Measurements from ENCODE around the gene PREX1. TPM values are rescaled to one million over a fixed set of nuclear protein-coding genes. Genes with fewer than 3 reads are reported as not detected.

The PREX1 gene
- total RNA-seq, 1 donor from 2014 or later, result 235 TPM

GRCh38 chr20:48752963-48753362, 74.8 kb downstream of the PREX1 start:
- H3K36me3 Mint-ChIP-seq (ENCODE audit: unreplicated experiment), result peaks cover 13% of the 10 kb centered on the region
- peaks cover 80% of the 10 kb centered on the region for H3K4me1 Mint-ChIP-seq (ENCODE audit: low read depth, unreplicated experiment)
- no peak for DNase-seq
- H3K27ac Mint-ChIP-seq (ENCODE audit: unreplicated experiment), result peak overlapping the region; percentile 98
- H3K4me3 Mint-ChIP-seq (ENCODE audit: unreplicated experiment), result peak overlapping the region; percentile 49
- peaks cover 48% of the 10 kb centered on the region for H3K9me3 Mint-ChIP-seq (ENCODE audit: unreplicated experiment)
- peaks cover 38% of the 10 kb centered on the region for H3K27me3 Mint-ChIP-seq (ENCODE audit: unreplicated experiment)
- TF ChIP-seq, protein P1, sequence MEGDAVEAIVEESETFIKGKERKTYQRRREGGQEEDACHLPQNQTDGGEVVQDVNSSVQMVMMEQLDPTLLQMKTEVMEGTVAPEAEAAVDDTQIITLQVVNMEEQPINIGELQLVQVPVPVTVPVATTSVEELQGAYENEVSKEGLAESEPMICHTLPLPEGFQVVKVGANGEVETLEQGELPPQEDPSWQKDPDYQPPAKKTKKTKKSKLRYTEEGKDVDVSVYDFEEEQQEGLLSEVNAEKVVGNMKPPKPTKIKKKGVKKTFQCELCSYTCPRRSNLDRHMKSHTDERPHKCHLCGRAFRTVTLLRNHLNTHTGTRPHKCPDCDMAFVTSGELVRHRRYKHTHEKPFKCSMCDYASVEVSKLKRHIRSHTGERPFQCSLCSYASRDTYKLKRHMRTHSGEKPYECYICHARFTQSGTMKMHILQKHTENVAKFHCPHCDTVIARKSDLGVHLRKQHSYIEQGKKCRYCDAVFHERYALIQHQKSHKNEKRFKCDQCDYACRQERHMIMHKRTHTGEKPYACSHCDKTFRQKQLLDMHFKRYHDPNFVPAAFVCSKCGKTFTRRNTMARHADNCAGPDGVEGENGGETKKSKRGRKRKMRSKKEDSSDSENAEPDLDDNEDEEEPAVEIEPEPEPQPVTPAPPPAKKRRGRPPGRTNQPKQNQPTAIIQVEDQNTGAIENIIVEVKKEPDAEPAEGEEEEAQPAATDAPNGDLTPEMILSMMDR (IDR thresholded peaks at IDR 0.05; ENCODE audit: partially characterized antibody, unreplicated experiment), result no peak

DNA sequence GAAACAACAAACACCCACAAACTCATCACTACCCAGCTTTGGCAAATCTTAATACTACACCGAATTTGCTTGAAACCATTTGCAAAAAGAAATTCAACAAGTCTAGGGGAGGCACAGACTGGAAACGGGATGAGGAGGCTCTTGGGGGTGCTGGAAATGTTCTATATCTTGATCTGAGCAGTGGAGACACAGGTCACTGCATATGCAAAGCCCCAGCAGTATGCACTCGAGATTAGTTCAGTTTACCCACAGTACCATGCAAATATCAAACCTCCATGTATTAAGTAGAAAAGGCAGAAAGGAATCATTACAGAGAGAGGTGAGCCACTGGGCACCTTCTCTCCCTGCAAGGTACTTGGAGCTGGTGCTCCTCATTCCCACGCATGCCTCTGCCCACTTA, 75.9 kb downstream of the PREX1 start:
- H3K36me3 Mint-ChIP-seq (ENCODE audit: unreplicated experiment), result peaks cover 13% of the 10 kb centered on the region
- DNase-seq, result no peak
- H3K4me1 Mint-ChIP-seq (ENCODE audit: low read depth, unreplicated experiment), result peaks cover 76% of the 10 kb centered on the region
- H3K27me3 Mint-ChIP-seq (ENCODE audit: unreplicated experiment), result peaks cover 37% of the 10 kb centered on the region
- peak overlapping the region; percentile 85 for H3K27ac Mint-ChIP-seq (ENCODE audit: unreplicated experiment)
- TF ChIP-seq, protein P1 (IDR thresholded peaks at IDR 0.05; ENCODE audit: partially characterized antibody, unreplicated experiment), result no peak
- H3K4me3 Mint-ChIP-seq (ENCODE audit: unreplicated experiment), result peak overlapping the region; percentile 53
- H3K9me3 Mint-ChIP-seq (ENCODE audit: unreplicated experiment), result peaks cover 44% of the 10 kb centered on the region

GRCh38 chr20:48750941-48751635, 76.7 kb downstream of the PREX1 start:
- Mint-ChIP-seq H3K27ac (ENCODE audit: unreplicated experiment) (peak overlapping the region; percentile 85), H3K4me3 (ENCODE audit: unreplicated experiment) (no peak overlapping the region), H3K4me1 (ENCODE audit: low read depth, unreplicated experiment) (peaks cover 74% of the 10 kb centered on the region), H3K36me3 (ENCODE audit: unreplicated experiment) (peaks cover 17% of the 10 kb centered on the region), H3K27me3 (ENCODE audit: unreplicated experiment) (peaks cover 38% of the 10 kb centered on the region), H3K9me3 (ENCODE audit: unreplicated experiment) (peaks cover 47% of the 10 kb centered on the region)
- no peak for DNase-seq
- TF ChIP-seq, protein P1 (IDR thresholded peaks at IDR 0.05; ENCODE audit: partially characterized antibody, unreplicated experiment), result no peak

- TF ChIP-seq, protein P1 (IDR thresholded peaks at IDR 0.05; ENCODE audit: partially characterized antibody, unreplicated experiment), result no peak
- peaks cover 49% of the 10 kb centered on the region for H3K9me3 Mint-ChIP-seq (ENCODE audit: unreplicated experiment)
- H3K4me1 Mint-ChIP-seq (ENCODE audit: low read depth, unreplicated experiment), result peaks cover 70% of the 10 kb centered on the region
- H3K27ac Mint-ChIP-seq (ENCODE audit: unreplicated experiment), result peak overlapping the region; percentile 71
- H3K4me3 Mint-ChIP-seq (ENCODE audit: unreplicated experiment), result peak overlapping the region; percentile 31
- peaks cover 43% of the 10 kb centered on the region for H3K27me3 Mint-ChIP-seq (ENCODE audit: unreplicated experiment)
- H3K36me3 Mint-ChIP-seq (ENCODE audit: unreplicated experiment), result peaks cover 12% of the 10 kb centered on the region
- DNase-seq, result no peak
Measured at GRCh38 chr20:48750376-48750775, 77.4 kb downstream of the PREX1 start.

DNA sequence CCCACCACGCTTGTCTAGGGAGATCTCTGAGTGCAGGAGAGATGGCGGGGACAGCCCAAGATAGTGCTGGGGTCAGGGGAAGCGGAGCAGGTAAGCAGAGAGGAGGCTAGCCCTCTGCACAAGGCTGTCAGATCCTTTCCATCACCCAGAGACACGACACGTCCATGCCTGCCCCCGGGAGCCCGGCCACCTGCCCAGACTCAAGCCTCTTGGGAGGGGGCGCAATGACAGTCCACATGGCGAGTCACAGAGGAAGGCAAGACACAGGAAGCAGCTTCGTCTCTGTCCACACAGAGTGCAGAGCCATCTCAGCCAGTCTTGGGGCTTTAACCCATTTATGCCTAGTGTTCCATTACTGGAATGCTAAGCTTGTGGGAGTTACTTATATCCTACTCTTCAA, 78.4 kb downstream of the PREX1 start:
- DNase-seq, result no peak
- TF ChIP-seq, protein P1 (IDR thresholded peaks at IDR 0.05; ENCODE audit: partially characterized antibody, unreplicated experiment), result no peak
- Mint-ChIP-seq H3K36me3 (ENCODE audit: unreplicated experiment) (peaks cover 8% of the 10 kb centered on the region), H3K4me1 (ENCODE audit: low read depth, unreplicated experiment) (peaks cover 61% of the 10 kb centered on the region), H3K27ac (ENCODE audit: unreplicated experiment) (peak overlapping the region; percentile 59), H3K27me3 (ENCODE audit: unreplicated experiment) (peaks cover 37% of the 10 kb centered on the region), H3K9me3 (ENCODE audit: unreplicated experiment) (peaks cover 39% of the 10 kb centered on the region), H3K4me3 (ENCODE audit: unreplicated experiment) (peak overlapping the region; percentile 59)
